SU-DHL-6 (cell line): ENCODE data around the gene USP43.

Experiments used
- H2AFZ ChIP-seq: fragments of 200-600 bp; sonication (generic); 2 replicates; pipeline ENCODE4 v1.6.1; 2014; ENCODE audit warnings: low read depth, mild to moderate bottlenecking, moderate library complexity, mixed read lengths, antibody characterized with exemption, low read length; ENCODE audit not compliant: severe bottlenecking
- H3F3A ChIP-seq: fragments of 200-600 bp; shearing (Covaris generic); 2 replicates; pipeline ENCODE4 v1.6.0; 2016; ENCODE audit warnings: antibody characterized with exemption, mild to moderate bottlenecking; ENCODE audit not compliant: insufficient read depth
- H3K27ac ChIP-seq: fragments of 200-600 bp; sonication (generic); 2 replicates; pipeline ENCODE4 v1.5.1; 2016; ENCODE audit warnings: low read depth, mild to moderate bottlenecking, low read length, moderate library complexity, mixed read lengths
- H3K27me3 ChIP-seq: fragments of 200-600 bp; sonication (generic), shearing (Covaris generic); 2 replicates; pipeline ENCODE4 v1.6.0; 2014; ENCODE audit warnings: mild to moderate bottlenecking, low read length
- H3K36me3 ChIP-seq: fragments of 200-600 bp; sonication (generic); 2 replicates; pipeline ENCODE4 v1.6.1; 2014; ENCODE audit warnings: mild to moderate bottlenecking, low read length, mixed read lengths
- H3K4me2 ChIP-seq: fragments of 300-600, 200-600 bp; shearing (Covaris generic), sonication (generic); 2 replicates; pipeline ENCODE4 v1.6.0; 2014; ENCODE audit warnings: low read length, low read depth, mild to moderate bottlenecking; ENCODE audit not compliant: poor library complexity, severe bottlenecking
- H3K4me3 ChIP-seq: fragments of 200-600 bp; sonication (generic); 2 replicates; pipeline ENCODE4 v1.5.1; 2014; ENCODE audit warnings: antibody characterized with exemption, low read length, mild to moderate bottlenecking, mixed read lengths; ENCODE audit not compliant: insufficient read depth, poor library complexity, severe bottlenecking
- H3K79me2 ChIP-seq: fragments of 200-600 bp; sonication (generic); 2 replicates; pipeline ENCODE4 v1.6.1; 2014; ENCODE audit warnings: mild to moderate bottlenecking, low read length, moderate library complexity; ENCODE audit not compliant: insufficient read depth
- H3K9ac ChIP-seq: fragments of 200-600 bp; sonication (generic); 2 replicates; pipeline ENCODE4 v1.7.0; 2014; ENCODE audit warnings: mild to moderate bottlenecking, low read length
- H3K9me2 ChIP-seq: fragments of 200-600 bp; sonication (generic); replicated peaks from 2 replicates; pipeline ENCODE4 v1.6.1; 2014; ENCODE audit warnings: low read length; ENCODE audit not compliant: insufficient read depth
- H3K9me3 ChIP-seq: fragments of 200-600 bp; sonication (generic); 2 replicates; pipeline ENCODE4 v1.6.1; 2014; ENCODE audit warnings: low read length, mixed read lengths; ENCODE audit not compliant: insufficient read depth
- H4K20me1 ChIP-seq: fragments of 200-600 bp; sonication (generic); 2 replicates; pipeline ENCODE4 v1.6.1; 2014; ENCODE audit warnings: low read depth, mild to moderate bottlenecking, antibody characterized with exemption, low read length, moderate library complexity, mixed read lengths
- EZH2phosphoT487 ChIP-seq: fragments of 200-600 bp; sonication (generic), shearing (Covaris generic); conservative IDR thresholded peaks from 2 replicates; pipeline ENCODE4 v1.6.1; 2018; ENCODE audit warnings: mild to moderate bottlenecking, antibody characterized with exemption, low read length, moderate library complexity, mixed read lengths
- TF ChIP-seq, protein P1 (sequence below): fragments of 200-600 bp; sonication (generic); IDR thresholded peaks from one replicate; pipeline ENCODE4 v1.5.1; 2017; ENCODE audit warnings: antibody characterized with exemption, mild to moderate bottlenecking, low read length, moderate library complexity; ENCODE audit not compliant: insufficient read depth, poor library complexity, severe bottlenecking

Gene USP43

DNA sequence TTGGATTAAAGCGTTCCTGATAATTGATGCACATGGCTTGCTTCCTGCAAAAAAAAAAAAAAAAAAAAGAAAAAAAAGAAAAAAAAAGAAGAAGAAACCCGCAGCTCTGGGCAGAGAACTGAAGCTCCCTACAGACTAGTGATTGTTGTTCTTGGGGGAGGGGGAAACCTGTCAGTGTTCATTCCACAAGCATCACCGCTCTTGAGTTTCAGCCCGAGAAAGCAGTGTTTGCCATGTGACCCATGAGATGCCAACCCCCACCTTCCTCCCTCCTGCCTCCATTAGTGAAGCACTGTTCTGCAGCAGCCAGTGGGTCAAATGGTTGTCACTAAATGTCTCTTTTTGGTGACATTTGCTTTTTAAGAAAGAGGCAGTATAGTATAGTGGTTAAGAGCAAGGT lies 1.7 kb downstream of the USP43 start:
- Histone ChIP-seq H3K4me2 (no peak overlapping the region), H3K9me2 (no peaks in the 10 kb centered on the region)

GRCh38 chr17:9648521-9649110 lies 3.3 kb downstream of the USP43 start:
- Histone ChIP-seq H4K20me1 (no peaks in the 10 kb centered on the region), H3K36me3 (no peaks in the 10 kb centered on the region), H3K9ac (no peak overlapping the region), H3F3A (no peaks in the 10 kb centered on the region), H3K27ac (no peak overlapping the region), H3K9me3 (no peaks in the 10 kb centered on the region), H2AFZ (no peak overlapping the region), H3K9me2 (no peaks in the 10 kb centered on the region), H3K27me3 (no peaks in the 10 kb centered on the region), H3K79me2 (no peaks in the 10 kb centered on the region), H3K4me3 (no peak overlapping the region), H3K4me2 (no peak overlapping the region)
- TF ChIP-seq, protein P1, sequence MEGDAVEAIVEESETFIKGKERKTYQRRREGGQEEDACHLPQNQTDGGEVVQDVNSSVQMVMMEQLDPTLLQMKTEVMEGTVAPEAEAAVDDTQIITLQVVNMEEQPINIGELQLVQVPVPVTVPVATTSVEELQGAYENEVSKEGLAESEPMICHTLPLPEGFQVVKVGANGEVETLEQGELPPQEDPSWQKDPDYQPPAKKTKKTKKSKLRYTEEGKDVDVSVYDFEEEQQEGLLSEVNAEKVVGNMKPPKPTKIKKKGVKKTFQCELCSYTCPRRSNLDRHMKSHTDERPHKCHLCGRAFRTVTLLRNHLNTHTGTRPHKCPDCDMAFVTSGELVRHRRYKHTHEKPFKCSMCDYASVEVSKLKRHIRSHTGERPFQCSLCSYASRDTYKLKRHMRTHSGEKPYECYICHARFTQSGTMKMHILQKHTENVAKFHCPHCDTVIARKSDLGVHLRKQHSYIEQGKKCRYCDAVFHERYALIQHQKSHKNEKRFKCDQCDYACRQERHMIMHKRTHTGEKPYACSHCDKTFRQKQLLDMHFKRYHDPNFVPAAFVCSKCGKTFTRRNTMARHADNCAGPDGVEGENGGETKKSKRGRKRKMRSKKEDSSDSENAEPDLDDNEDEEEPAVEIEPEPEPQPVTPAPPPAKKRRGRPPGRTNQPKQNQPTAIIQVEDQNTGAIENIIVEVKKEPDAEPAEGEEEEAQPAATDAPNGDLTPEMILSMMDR: no peak
- TF ChIP-seq EZH2phosphoT487: no peak

More for the DNA sequence above, 1.7 kb downstream of the USP43 start:
- Histone ChIP-seq H3K27me3 (no peaks in the 10 kb centered on the region), H3F3A (no peaks in the 10 kb centered on the region), H2AFZ (no peak overlapping the region), H3K9me3 (no peaks in the 10 kb centered on the region), H3K27ac (no peak overlapping the region), H3K4me3 (no peak overlapping the region), H3K9ac (no peak overlapping the region), H3K36me3 (no peaks in the 10 kb centered on the region), H3K79me2 (no peaks in the 10 kb centered on the region), H4K20me1 (no peaks in the 10 kb centered on the region)
- TF ChIP-seq, protein P1: no peak
- no peak for TF ChIP-seq EZH2phosphoT487

- no peaks in the 10 kb centered on the region for H3K9me3 ChIP-seq
- no peaks in the 10 kb centered on the region for H4K20me1 ChIP-seq
- H3K79me2 ChIP-seq: no peaks in the 10 kb centered on the region
- H3K27ac ChIP-seq: no peak overlapping the region
- H3F3A ChIP-seq: no peaks in the 10 kb centered on the region
- H3K4me3 ChIP-seq: no peak overlapping the region
- H2AFZ ChIP-seq: no peak overlapping the region
- no peak for TF ChIP-seq EZH2phosphoT487
- TF ChIP-seq, protein P1: no peak
- no peaks in the 10 kb centered on the region for H3K27me3 ChIP-seq
- H3K36me3 ChIP-seq: no peaks in the 10 kb centered on the region
- no peaks in the 10 kb centered on the region for H3K9me2 ChIP-seq
- no peak overlapping the region for H3K4me2 ChIP-seq
- H3K9ac ChIP-seq: no peak overlapping the region
These were observed 13.4 kb downstream of the USP43 start for GRCh38 chr17:9658593-9659211.
